Posterior vena cava (tissue), 2 donors: ENCODE data around the gene PARD3B. TPM values are rescaled to one million over a fixed set of nuclear protein-coding genes. Genes with fewer than 3 reads are reported as not detected.

Experiments
- DNase-seq: peaks from one replicate; pipeline ENCODE4 v3.0.0-alpha.2; 2020; ENCODE audit warnings: low spot score
- intact Hi-C, 2 donors: fragments of 100-400 bp; cut with DNase I; formaldehyde crosslinking; loops; one replicate each; pipeline versions ENCODE4 v1.14.1 to v1.14.2; 2022 to 2023
- total RNA-seq, 2 donors: library from RNA; stranded (reverse); fragmentation: NEBNext Ultra II Directional; extraction: Animal tissue kit (Norgen Biotek cat#: 25700); gene quantifications; one replicate each; pipeline ENCODE4 v1.2.1, GENCODE V29; 2021
- donor health status: DM: yes; HTN: yes; CAD: no.
- donor health status: DM: yes; HTN: yes; CAD: no.

Gene PARD3B
- total RNA-seq, 2 donors from 2014 or later, result 37.0 to 48.1 TPM

DNA sequence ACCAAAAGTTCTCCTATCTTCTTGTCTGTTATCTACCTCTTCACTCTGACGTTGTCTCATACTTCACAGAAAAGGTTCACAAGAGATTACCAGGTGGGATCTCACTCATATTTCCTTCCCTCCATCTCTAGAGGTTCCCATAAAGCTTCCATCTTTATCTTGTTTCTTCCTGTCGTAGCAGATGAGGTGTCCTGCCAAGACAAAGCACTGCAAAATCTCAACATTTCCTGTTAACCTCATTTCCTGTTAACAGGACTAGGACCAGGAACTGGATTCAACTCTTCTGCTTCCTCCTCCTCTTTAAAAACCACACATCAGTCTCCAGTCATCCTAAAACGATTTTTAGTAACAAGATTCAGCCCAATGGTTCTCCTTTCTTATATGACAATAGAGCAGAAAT, 624.2 kb downstream of the PARD3B start:
- intact Hi-C loops, result no loop called here
- DNase-seq, result no peak

DNA sequence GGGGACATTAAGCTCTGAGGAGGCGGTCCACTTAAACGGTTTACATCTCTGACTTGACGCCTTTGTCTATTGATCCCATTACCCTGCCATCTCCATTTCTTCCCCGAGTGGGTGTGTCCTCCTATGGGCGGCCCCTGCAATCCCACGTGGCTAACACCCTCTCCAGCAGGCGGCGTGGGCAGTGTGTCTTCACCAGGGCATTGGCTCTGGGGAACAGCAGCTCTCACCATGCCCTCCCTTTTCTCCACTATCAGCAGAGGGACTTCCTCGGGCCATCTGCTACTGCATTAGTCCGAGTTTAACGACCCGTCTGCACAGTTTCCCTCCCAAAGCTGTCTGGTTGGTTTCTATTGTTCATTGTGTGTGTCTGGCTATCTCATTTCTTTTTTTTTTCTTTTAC, 625.1 kb downstream of the PARD3B start:
- intact Hi-C loops, result no loop called here
- DNase-seq, result no peak

DNA sequence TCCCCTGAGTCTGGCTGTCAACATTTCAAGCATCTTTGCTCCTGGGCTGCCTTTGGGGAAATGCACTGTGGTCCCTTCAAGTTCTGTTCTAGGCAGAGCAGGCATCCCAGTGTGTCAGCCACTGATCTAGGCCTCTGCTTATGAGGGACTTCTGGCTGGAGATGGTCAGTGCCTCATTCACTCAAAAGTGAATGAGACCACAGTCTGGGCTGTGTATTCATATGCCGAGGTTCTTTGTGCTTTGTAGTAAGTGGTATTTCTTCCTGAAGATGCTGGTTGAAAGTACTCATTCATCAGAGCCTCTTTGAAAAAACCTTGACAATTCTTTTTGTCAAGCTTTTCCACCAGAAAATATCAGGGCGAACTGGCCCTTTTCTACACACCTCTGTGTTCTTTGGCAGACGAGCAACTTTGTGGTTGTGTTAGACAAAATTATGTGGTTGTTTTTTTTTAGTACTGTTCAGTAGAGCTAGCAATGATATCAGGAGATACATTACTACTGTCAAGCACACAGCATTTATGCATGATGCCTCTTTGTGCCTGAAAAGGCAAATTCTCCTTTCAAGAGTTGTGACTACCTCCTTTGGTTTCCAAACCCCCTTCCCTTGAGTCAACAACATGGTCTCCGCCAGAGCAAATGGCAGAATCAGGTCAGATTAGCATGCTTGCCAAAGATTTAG, 626.1 kb downstream of the PARD3B start:
- intact Hi-C loops, result no loop called here

DNA sequence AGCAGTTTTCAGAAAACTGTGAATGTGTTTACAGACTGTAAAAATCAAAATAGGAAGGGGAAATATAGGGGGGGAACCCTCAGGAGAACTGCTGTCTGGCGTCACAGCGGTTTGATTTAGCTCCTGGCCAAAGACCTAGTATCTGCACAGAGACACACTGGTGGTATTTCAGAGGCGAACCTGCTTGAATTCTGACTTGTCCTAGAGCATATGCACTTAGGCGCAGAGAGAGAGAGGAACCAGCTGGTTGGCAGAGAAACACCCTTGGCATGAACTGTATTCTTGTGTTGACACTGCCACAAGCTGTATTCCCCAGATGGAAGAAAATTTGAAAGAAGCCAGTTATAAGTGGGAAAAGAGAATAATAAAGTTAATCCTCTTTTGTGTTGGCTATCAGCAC, 630.6 kb downstream of the PARD3B start:
- intact Hi-C loops, result no loop called here
- no peak for DNase-seq

More for the DNA sequence above, 626.1 kb downstream of the PARD3B start:
- no peak for DNase-seq

DNA sequence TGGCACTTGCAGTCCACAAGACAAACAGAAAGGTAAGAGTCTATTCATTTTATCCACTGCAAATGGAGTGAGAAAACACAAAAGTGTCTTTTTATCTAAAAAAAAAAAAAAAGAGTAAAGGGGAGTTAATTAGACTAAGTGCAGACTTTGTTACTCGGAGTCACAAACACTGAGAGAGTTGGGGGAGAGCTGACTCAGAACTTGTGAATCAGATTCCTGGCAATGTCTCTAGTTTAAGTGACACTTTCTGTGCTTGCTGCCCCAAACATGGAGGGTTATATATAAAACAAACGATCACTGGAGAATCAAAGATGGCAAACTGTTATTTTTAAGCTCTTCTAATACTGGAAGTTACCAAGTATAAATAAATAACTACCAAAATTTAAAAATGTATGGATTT, 631.3 kb downstream of the PARD3B start:
- intact Hi-C loops, result no loop called here
- DNase-seq, result no peak

DNA sequence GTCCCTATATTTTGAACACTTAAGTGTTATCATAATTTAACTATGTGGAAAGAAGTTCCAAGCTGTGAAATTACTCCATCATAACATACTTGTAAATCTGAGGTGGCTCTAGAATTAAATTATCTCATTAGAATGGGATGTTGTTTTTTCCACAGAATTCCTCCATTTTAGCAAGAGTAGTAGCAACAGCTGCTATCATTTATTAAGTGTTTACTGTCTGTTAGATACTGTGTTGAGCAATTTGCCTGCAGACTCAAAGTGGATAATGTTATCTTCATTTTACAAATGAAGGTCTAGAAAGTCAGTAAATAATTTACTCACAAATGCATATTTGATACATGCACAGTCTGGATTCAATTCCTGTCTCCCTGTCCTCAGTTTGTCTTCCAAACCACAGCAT, 632.3 kb downstream of the PARD3B start:
- no peak for DNase-seq
- intact Hi-C loops, result no loop called here

DNA sequence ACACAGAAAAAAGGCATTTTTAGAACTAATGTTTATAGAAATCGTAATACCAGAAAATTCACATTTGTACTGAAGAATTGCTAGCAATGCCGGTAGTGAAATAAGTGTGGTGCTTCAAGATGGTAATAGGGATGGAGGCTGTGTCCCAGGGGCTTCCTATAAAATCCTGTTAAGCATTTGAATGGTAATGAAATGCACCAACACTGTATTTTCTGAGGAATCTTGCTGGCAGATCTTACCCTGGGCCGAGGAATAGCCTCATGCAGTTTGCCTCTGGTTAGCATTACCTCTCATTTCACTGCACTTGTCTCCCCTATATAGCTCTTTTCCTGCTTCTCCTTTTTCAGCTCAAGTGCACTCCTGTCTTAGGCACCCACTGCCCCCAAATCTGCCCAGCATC, 635.5 kb downstream of the PARD3B start:
- intact Hi-C loops, result no loop called here
- no peak for DNase-seq

DNA sequence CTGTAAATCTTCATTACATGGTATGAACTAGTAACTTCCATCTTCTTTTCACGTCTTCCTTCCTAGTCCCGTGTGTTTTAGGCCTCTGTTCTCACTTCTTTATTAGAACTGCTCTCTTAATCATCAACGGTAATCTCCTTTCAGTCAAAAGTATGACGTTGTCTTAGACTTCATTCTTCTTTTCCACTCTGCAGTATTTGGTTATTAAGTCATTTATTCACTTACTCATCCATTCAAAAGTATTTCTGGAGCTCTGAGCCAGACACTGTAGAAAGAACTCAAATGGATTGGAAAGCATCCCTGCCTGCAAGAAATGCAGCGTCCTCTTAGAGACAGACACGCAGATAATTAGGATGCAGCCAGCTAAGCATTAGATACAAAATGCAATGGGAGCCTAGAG, 642.5 kb downstream of the PARD3B start:
- intact Hi-C loops, result no loop called here
- DNase-seq, result no peak

DNA sequence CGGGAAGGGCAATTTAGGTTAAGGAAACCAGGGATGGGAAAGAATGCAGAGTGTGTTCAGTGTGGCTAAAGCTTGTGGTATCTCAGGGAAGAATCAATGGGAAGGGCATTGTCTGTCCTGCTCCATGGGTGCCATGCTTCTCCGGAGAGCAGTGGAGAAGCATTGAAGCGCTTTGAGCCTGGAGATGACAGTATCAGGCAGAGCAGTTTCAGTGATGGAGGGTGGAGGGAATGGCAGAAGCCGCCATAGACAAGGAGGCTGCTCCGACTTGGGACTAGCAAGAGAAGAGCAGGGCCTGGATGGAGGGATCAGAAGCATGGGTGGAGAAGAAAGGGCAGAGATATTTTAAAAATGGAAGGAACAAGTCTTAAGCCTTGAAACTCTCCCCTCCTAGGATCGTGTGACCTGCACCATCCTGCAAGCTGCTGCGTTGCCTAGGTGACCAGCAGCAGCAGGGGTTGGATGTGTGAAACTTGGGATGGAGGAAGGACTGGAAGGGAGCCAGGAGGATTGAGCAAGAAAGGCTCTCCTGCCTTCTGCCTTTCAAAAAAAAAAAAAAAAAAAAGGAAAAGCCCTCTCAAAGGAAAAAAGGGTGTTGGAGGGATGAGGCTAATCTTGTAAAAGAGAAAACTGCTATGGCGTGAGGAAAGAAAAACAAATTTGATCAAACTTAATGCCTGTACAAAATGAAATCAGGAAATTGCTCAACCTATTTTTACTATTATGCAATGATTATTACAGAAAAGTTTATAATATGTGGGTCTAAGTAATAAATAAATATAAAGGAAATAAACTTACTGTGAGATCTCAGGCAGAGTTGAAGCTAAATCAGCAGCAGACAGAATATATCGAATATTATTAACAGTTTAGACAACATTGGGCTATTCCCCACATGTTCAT, 643.2 kb downstream of the PARD3B start:
- intact Hi-C loops, result no loop called here
- no peak for DNase-seq

DNA sequence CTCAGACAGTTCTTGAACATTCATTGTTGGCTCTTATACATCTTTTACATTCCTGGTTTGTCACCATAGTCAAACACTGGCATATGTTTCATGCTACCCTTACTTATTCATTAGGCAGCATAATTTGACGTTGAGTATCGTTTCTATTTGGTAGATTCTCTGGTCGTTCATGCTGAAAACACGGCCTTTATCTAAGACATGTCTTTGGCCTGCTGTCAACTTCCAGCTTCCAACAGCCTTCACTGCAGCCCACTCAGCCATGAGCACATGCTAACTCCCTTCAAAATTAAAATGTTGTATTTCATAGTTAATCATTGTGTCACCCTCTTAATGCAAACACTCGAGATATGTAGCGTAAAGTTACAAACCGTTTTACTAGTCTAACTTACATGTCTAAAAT, 644.0 kb downstream of the PARD3B start:
- intact Hi-C loops, result no loop called here
- no peak for DNase-seq

DNA sequence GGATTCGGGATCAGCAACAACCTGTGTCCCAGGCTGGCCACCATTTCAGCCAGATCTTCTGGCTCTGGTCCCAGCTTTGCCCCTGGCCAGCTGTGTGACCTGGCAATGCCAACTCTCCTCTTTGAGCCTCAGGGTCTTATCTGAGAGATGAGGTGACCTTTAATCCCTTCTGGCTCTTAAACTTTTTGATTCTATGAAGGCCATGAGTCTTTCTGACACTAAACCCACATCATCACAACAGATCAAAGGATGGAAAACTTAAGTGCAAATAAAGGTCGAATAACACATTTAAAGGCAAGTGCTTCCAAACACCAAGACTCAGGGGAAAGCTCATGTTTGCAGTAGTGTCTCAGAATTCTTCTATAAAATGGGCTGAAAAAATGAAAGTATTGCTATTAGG, 645.3 kb downstream of the PARD3B start:
- DNase-seq, result no peak
- intact Hi-C loops, result no loop called here

DNA sequence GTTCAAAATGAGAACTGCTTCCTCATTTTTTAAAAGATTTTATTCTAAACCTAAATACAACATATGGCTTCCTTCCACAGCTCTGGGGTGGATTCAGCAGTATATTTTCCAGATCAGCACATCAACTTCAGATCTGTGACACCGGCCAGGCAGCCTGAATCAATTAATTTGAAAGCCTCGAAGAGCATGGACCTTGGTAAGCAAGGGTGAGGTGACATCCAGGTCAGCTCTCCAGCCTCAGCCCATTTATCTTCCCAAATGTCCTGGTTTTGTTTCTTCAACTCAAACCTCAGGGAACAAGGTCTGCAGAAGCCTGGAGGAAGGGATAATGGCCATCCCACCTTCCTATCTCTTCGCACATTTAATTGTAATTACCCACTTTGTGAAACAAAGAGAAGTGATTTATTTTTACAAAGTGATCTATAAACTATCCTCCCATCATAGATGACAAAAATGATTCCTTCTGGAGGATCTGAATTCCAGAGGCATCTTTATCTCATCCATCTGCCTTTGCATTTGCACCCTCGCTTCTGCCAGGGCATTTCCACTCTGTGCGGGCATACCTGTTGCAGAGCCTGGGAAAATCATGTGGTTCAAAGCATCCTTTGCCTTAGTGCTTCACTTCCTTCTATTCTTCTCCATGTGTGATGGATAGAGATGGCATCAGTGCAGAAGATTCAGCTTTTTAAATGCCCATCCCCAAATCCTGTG, 648.0 kb downstream of the PARD3B start:
- intact Hi-C loops, result no loop called here

DNA sequence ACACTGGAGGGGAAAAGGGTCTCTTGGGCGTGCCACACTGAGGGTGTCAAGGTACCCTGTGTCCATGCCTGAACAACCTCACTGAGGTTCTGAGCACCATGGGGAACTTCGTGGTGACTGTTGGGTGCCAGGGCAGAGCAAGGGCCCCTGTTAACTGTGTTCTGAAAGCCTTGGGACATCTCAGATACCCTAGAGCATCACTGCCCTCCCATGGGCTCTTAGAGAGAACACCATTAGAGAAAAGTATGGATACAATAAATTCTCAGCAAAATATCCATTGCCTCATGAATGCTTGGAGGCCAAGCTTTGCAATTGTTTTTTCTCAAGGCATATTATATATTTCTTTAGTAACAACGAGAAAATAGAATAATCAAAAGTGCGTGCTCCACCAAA, 648.6 kb downstream of the PARD3B start:
- DNase-seq, result no peak
- intact Hi-C loops, result no loop called here

More for the DNA sequence above, 648.0 kb downstream of the PARD3B start:
- DNase-seq, result no peak

DNA sequence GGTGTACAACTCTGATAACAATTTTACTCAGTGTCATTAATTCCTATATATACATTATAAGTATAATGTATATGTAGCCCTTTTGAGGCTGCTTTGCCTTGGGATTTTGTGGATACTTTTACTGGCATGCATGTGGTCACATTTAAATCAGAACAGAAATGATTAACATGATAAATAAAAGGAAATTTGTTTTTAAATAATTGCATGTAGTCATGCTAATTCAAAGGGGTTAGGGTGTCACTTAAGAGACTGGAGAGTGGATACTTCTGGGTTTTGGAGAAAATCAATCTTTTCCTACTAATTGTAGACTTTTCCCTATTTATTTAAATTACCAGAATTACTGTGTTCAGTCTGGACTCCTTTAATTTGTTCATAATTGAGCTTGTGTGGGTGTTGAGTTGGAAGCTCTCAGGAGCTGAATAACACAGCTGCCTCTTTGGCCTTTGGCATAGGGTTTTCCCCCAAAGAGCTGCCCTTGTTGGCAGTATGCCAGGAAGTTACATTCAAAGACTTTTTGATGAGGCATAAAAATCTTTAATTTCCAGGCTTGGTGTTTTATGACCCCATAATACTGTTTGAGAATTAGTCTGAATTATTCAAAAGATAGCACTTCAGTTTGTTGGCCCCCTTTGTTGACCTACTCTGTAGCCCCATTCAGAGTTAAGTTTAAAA, 652.3 kb downstream of the PARD3B start:
- intact Hi-C loops, result no loop called here
- DNase-seq, result no peak

DNA sequence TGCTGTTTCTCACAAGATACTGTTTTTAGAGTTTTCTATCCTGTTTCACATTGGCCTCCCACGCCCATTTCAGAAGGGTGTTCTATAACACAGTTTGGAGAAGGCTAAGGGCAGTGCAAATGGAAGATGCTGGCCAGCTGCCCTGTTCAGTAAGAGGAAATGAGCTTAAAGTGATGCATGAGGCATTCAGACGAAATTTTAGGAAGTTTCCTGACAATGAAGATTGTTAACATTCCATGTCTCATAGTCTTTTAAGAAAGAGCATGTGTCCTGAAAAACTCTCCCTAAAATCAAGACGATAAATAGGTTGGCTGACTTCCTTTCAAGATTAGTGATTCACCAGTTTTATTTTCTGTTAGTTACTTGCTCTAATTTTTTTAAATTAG, 652.9 kb downstream of the PARD3B start:
- peak; percentile 83 for DNase-seq
- intact Hi-C loops, result no loop called here

DNA sequence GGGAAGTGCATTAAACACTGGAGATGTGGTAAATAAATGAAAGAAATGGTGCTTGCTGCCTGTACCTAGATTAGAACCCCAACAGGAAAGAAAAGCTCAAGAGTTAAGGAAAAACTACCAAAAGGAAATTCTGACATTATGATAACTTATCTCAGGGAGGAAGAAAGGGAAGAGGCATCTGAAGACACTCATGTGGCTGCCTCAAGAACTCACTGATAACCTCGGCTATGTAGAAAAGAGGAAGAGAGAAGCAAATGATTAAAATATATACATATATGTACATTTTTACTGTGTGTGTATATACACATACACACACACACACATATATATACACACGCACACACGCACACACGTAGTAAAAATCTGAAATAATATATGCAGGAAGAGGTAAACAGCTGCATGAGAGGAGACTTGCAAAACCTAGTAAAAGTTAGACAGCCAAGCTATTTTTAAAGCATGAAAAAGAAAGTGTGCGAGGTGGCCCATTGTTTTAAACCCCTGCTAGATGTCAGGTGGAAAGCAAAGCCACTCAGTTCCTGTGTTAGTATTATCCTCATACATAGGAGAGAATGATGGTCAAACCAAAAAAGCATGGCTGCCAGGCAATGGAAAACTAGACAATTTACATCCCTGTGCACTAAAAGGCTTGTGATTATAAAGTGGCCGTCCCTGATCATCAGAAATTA, 654.0 kb downstream of the PARD3B start:
- intact Hi-C loops, result no loop called here
- DNase-seq, result no peak

DNA sequence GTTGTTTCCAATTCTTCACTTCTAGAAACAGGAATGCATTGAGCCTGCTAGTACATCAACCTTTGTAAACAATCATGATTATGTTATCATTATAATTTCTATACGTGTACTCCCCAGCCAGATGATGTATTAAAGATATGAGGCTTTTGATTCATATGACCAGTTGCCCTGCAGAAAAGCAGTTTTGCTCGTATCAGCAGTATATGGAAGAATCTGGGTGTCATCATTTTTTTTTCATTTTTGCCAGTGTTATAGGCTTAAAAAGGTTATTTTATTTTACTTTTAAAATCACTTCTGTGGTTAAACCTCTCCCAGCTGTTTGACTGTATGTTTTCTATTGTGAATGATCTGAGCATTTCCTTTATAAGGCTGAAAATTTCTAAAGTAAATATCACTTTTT, 665.2 kb downstream of the PARD3B start:
- intact Hi-C loops, result no loop called here
- DNase-seq, result no peak

DNA sequence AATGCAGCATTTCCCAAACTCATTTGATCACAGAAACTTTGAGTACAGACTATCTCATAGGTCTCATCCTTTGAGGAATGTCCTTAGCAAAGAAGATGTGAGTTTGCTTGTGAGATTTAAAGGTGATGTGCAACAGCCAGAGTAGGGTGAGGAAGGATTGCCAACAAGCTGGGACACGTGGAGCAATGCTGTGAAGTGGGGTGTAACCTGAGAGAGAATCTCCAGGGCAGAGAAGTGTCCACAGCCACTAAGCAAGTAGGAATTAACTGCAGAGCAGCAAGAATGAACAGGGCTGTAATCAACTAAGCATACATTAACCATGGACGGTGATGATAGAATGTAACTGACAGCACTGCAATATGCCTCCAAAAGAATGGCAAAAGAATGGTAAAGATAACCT, 667.1 kb downstream of the PARD3B start:
- intact Hi-C loops, result no loop called here
- no peak for DNase-seq

DNA sequence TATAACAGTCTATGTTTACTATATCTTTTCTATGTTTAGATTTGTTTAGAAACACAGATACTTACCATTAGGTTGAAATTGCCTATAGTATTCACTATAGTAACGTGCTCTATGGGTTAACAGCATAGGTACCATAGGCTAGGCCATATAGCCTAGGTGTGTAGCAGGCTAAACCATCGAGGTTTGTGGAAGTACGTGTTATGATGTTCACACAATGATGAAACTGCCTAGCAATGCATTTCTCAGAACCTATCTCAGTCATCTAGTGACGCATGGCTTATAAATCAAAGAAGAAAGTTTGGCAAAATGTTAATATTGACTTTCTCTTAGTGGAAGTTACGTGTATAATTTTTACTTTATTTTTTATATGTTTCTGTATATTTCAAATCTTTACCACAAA, 670.8 kb downstream of the PARD3B start:
- intact Hi-C loops, result no loop called here
- DNase-seq, result no peak
